Calu3 (cell line): ENCODE results near the gene ACOX1. TPM values are rescaled to one million over a fixed set of nuclear protein-coding genes. Genes with fewer than 3 reads are reported as not detected.

Experiments
- BruUV-seq: library from RNA; stranded (reverse); fragments of 400-500 nt; replicated peaks from 2 replicates; lab custom pipeline; 2021; lab: Mats Ljungman, UMichigan
- CTCF ChIA-PET: fragments of 300-600 bp; sonication (Branson Sonifier 250); formaldehyde crosslinking; loops from one replicate; lab custom pipeline; 2022; ENCODE audit warnings: antibody characterized with exemption; lab: Charles Lee
- DNase-seq: peaks from one replicate; pipeline ENCODE4 v3.0.0; 2022
- H3K27ac Mint-ChIP-seq: one replicate; pipeline ENCODE4 v1.8.0; 2022; ENCODE audit warnings: mixed read lengths; ENCODE audit not compliant: unreplicated experiment
- H3K27me3 Mint-ChIP-seq: one replicate; pipeline ENCODE4 v1.8.0; 2022; ENCODE audit warnings: mixed read lengths; ENCODE audit not compliant: unreplicated experiment
- H3K36me3 Mint-ChIP-seq: one replicate; pipeline ENCODE4 v1.8.0; 2022; ENCODE audit warnings: mild to moderate bottlenecking, moderate library complexity, mixed read lengths; ENCODE audit not compliant: insufficient read depth, unreplicated experiment
- H3K4me1 Mint-ChIP-seq: one replicate; pipeline ENCODE4 v1.8.0; 2022; ENCODE audit warnings: mild to moderate bottlenecking, low read depth, mixed read lengths; ENCODE audit not compliant: unreplicated experiment
- H3K4me3 Mint-ChIP-seq: one replicate; pipeline ENCODE4 v1.8.0; 2022; ENCODE audit warnings: mild to moderate bottlenecking, low read depth, moderate library complexity, mixed read lengths; ENCODE audit not compliant: unreplicated experiment
- H3K9me3 Mint-ChIP-seq: one replicate; pipeline ENCODE4 v1.8.0; 2022; ENCODE audit warnings: low read depth, mixed read lengths; ENCODE audit not compliant: unreplicated experiment
- CTCF ChIP-seq: fragments of 200-600 bp; IDR thresholded peaks from one replicate; pipeline ENCODE4 v1.8.0; 2022; ENCODE audit warnings: antibody characterized with exemption; ENCODE audit not compliant: unreplicated experiment
- intact Hi-C: fragments of 100-400 bp; cut with micrococcal nuclease; formaldehyde crosslinking; loops from one replicate; pipeline ENCODE4 v1.10.0; 2022; ENCODE audit not compliant: unreplicated experiment
- total RNA-seq: library from RNA; stranded (reverse); gene quantifications from 2 replicates; pipeline ENCODE4 v1.2.3, GENCODE V29; 2022

The ACOX1 gene
- total RNA-seq, 1 experiment from 2014 or later: 53.1 TPM

GRCh38 chr17:75891605-75892555 is 87.1 kb downstream of the ACOX1 start:
- Mint-ChIP-seq H3K27ac (no peak overlapping the region), H3K9me3 (no peaks in the 10 kb centered on the region), H3K27me3 (no peaks in the 10 kb centered on the region), H3K4me1 (peaks cover 12% of the 10 kb centered on the region), H3K36me3 (peaks cover 32% of the 10 kb centered on the region), H3K4me3 (no peak overlapping the region)
- intact Hi-C loops: no loop called here
- TF ChIP-seq CTCF: no peak
- CTCF ChIA-PET: interaction anchor here (0.6 kb wide), 1 partner anchor 104 kb away, joined by 3 read pairs; no protein-coding TSS in a partner anchor
- DNase-seq: no peak
- no TSS peak for BruUV-seq

Other genes starting within 250 kb of the ACOX1 start
- 20.4 and 20.5 TPM in 2 replicates for gene GALK1, start 214.0 kb downstream of the ACOX1 start, total RNA-seq
- gene UNK, start 194.4 kb downstream of the ACOX1 start, total RNA-seq: 26.0 and 29.7 TPM in 2 replicates
- 103 and 104 TPM in 2 replicates for gene UNC13D, start 134.8 kb downstream of the ACOX1 start, total RNA-seq
- 126 and 133 TPM in 2 replicates for gene WBP2, start 123.8 kb downstream of the ACOX1 start, total RNA-seq
- gene TRIM47, start 100.6 kb downstream of the ACOX1 start, total RNA-seq: 51.2 and 54.1 TPM in 2 replicates
- gene TRIM65, start 82.2 kb downstream of the ACOX1 start, total RNA-seq: 15.4 and 18.9 TPM in 2 replicates
- gene MRPL38, start 74.3 kb downstream of the ACOX1 start, total RNA-seq: 112 and 130 TPM in 2 replicates
- gene FBF1, start 38.1 kb downstream of the ACOX1 start, total RNA-seq: 32.6 and 33.6 TPM in 2 replicates
- gene TEN1, start 74 bp upstream of the ACOX1 start, total RNA-seq: 15.3 and 15.8 TPM in 2 replicates
- gene CDK3, start 21.7 kb upstream of the ACOX1 start, total RNA-seq: 9.4 and 9.8 TPM in 2 replicates
- gene EVPL, start 48.1 kb upstream of the ACOX1 start, total RNA-seq: 51.8 and 59.7 TPM in 2 replicates
- gene SRP68, start 93.4 kb upstream of the ACOX1 start, total RNA-seq: 80.7 and 84.5 TPM in 2 replicates
- gene GALR2, start 95.6 kb upstream of the ACOX1 start, total RNA-seq: 0.27 and 0.61 TPM in 2 replicates
- 0.17 and 0.34 TPM in 2 replicates for gene ZACN, start 100.0 kb upstream of the ACOX1 start, total RNA-seq
- gene EXOC7, start 124.6 kb upstream of the ACOX1 start, total RNA-seq: 122 and 137 TPM in 2 replicates
- gene FOXJ1, start 162.1 kb upstream of the ACOX1 start, total RNA-seq: 0.15 TPM in 1 of 2 replicates, not detected in the other